Endodermal cell (in vitro differentiated cells): Measurements from ENCODE around the gene CLDN9. TPM values are rescaled to one million over a fixed set of nuclear protein-coding genes. Genes with fewer than 3 reads are reported as not detected.

Experiments
- DNase-seq: peaks from one replicate; pipeline ENCODE4 v3.0.0-alpha.2; 2017
- H3K27ac ChIP-seq: 2 replicates; pipeline ENCODE4 v1.5.1; 2013; ENCODE audit warnings: mild to moderate bottlenecking, low read depth, low read length, moderate library complexity
- H3K27me3 ChIP-seq: 2 replicates; pipeline ENCODE4 v1.6.1; 2013; ENCODE audit warnings: mild to moderate bottlenecking, low read length, moderate library complexity; ENCODE audit not compliant: insufficient read depth, control insufficient read depth, poor library complexity, severe bottlenecking
- H3K36me3 ChIP-seq: 2 replicates; pipeline ENCODE4 v1.7.0; 2013; ENCODE audit warnings: mild to moderate bottlenecking, low read length, moderate library complexity; ENCODE audit not compliant: control insufficient read depth, insufficient read depth
- H3K4me1 ChIP-seq: one replicate; pipeline ENCODE4 v1.7.0; 2013; ENCODE audit warnings: low read length; ENCODE audit not compliant: control insufficient read depth, insufficient read depth
- H3K4me3 ChIP-seq: 2 replicates; pipeline ENCODE4 v1.5.1; 2013; ENCODE audit warnings: mild to moderate bottlenecking, low read length, moderate library complexity
- H3K9ac ChIP-seq: 2 replicates; pipeline ENCODE4 v1.6.1; 2013; ENCODE audit warnings: mild to moderate bottlenecking, low read length, moderate library complexity; ENCODE audit not compliant: poor library complexity, severe bottlenecking; ENCODE audit errors: extremely low read depth
- H3K9me3 ChIP-seq: 2 replicates; pipeline ENCODE4 v1.6.1; 2013; ENCODE audit warnings: mild to moderate bottlenecking, low read length, moderate library complexity; ENCODE audit not compliant: control insufficient read depth
- H3K27ac Mint-ChIP-seq: 2 replicates; pipeline ENCODE4 v1.8.0; 2020; ENCODE audit warnings: mixed read lengths
- H3K27me3 Mint-ChIP-seq: 2 replicates; pipeline ENCODE4 v1.8.0; 2021; ENCODE audit warnings: mild to moderate bottlenecking, mixed read lengths; ENCODE audit not compliant: insufficient read depth
- H3K36me3 Mint-ChIP-seq: 2 replicates; pipeline ENCODE4 v1.8.0; 2020; ENCODE audit warnings: low read depth, mixed read lengths
- H3K4me1 Mint-ChIP-seq: 2 replicates; pipeline ENCODE4 v1.8.0; 2020; ENCODE audit warnings: mixed read lengths
- H3K4me3 Mint-ChIP-seq: 2 replicates; pipeline ENCODE4 v1.8.0; 2020; ENCODE audit warnings: mild to moderate bottlenecking, moderate library complexity, mixed read lengths
- H3K9me3 Mint-ChIP-seq: 2 replicates; pipeline ENCODE4 v1.8.0; 2020; ENCODE audit warnings: mild to moderate bottlenecking, mixed read lengths
- CTCF ChIP-seq: fragments of 200-600 bp; sonication (generic); conservative IDR thresholded peaks from 2 replicates; pipeline ENCODE4 v1.5.0; 2021; ENCODE audit warnings: antibody characterized with exemption, mild to moderate bottlenecking
- WGBS, 2 experiments: methylation state at CpG; one replicate each; pipeline versions ENCODE4 v1.1.5 to v1.1.7; 2013; ENCODE audit warnings: missing lambda C conversion rate in 2 of 2, mixed read lengths in 1 of 2; ENCODE audit not compliant: insufficient coverage in 1 of 2, insufficient read length in 1 of 2; 5-methylcytosine and 5-hydroxymethylcytosine counted together
- total RNA-seq, 2 donors: library from RNA; stranded (reverse); fragmentation: NEBNext Ultra II Directional in 1 of 2; extraction: Animal tissue kit (Norgen Biotek cat#: 25700) in 1 of 2; gene quantifications; 2 replicates in 1 of 2; 3 replicates in 1 of 2; pipeline ENCODE4 v1.2.1, GENCODE V29; 2021

Gene CLDN9
- total RNA-seq, 2 donors from 2014 or later, result 0.18 TPM; not detected in 1

DNA sequence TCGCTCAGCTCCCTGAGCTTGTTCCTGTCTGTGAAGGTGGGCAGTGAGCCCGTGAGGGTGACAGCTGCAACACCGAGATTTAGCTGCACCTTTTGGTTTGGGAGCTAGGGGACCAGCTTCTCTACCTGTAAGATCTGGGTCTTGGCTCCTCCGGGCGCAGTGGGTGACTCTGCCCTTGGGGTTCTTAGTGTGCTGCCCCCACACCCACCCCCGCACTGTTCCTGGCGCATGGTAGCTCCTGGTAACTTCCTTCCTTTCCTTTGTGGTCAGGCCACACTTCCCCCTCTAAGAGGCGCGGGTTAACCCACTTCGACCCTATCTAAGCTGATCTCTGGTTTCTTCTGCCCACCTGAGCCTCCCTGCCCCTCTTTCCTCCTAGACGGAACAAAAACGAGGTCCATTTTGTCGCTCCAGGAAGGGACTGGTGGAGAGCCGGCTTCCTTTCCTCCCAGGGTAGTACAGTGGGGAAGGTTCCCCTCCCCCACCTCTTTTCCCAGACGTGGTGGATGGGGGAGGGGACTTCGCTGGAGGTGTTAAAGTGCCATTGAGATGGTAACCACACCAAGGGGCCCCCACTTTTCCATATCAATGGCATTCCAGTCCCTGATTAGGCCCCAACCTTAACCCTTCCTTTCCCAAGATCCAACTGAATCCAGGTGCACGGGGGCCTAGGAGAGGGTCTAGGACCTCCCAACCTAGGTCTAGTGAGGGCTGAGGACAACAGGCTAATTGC, 4.6 kb upstream of the CLDN9 start:
- no peaks in the 10 kb centered on the region for H3K9me3 Mint-ChIP-seq
- WGBS, 2 experiments, result 17 to 19% methylated on average over 6 to 16 of the region's 17 CpGs
- no peaks in the 10 kb centered on the region for H3K27me3 ChIP-seq
- peak overlapping the region; percentile 51 for H3K4me3 Mint-ChIP-seq
- H3K27ac ChIP-seq, result no peak overlapping the region
- peak; percentile 18 for TF ChIP-seq CTCF
- H3K4me3 ChIP-seq, result peak overlapping the region; percentile 53
- no peaks in the 10 kb centered on the region for H3K9me3 ChIP-seq
- peak; percentile 96 for DNase-seq
- H3K36me3 Mint-ChIP-seq, result no peaks in the 10 kb centered on the region
- H3K9ac ChIP-seq, result no peak overlapping the region
- H3K36me3 ChIP-seq, result no peaks in the 10 kb centered on the region
- H3K4me1 Mint-ChIP-seq, result peaks cover 44% of the 10 kb centered on the region
- H3K27me3 Mint-ChIP-seq, result peaks cover 14% of the 10 kb centered on the region
- H3K27ac Mint-ChIP-seq, result peak overlapping the region; percentile 98
- peaks cover 33% of the 10 kb centered on the region for H3K4me1 ChIP-seq

GRCh38 chr16:3008690-3009037, 4.1 kb upstream of the CLDN9 start:
- Mint-ChIP-seq H3K4me3 (peak overlapping the region; percentile 51), H3K36me3 (no peaks in the 10 kb centered on the region), H3K9me3 (no peaks in the 10 kb centered on the region), H3K4me1 (peaks cover 49% of the 10 kb centered on the region), H3K27me3 (peaks cover 16% of the 10 kb centered on the region), H3K27ac (peak overlapping the region; percentile 98)
- 65 to 100% methylated on average over 1 to 4 of the region's 4 CpGs for WGBS, 2 experiments
- Histone ChIP-seq H3K27me3 (no peaks in the 10 kb centered on the region), H3K4me1 (peaks cover 33% of the 10 kb centered on the region), H3K9me3 (no peaks in the 10 kb centered on the region), H3K9ac (no peak overlapping the region), H3K36me3 (no peaks in the 10 kb centered on the region), H3K27ac (no peak overlapping the region), H3K4me3 (no peak overlapping the region)
- no peak for TF ChIP-seq CTCF
- DNase-seq, result no peak

DNA sequence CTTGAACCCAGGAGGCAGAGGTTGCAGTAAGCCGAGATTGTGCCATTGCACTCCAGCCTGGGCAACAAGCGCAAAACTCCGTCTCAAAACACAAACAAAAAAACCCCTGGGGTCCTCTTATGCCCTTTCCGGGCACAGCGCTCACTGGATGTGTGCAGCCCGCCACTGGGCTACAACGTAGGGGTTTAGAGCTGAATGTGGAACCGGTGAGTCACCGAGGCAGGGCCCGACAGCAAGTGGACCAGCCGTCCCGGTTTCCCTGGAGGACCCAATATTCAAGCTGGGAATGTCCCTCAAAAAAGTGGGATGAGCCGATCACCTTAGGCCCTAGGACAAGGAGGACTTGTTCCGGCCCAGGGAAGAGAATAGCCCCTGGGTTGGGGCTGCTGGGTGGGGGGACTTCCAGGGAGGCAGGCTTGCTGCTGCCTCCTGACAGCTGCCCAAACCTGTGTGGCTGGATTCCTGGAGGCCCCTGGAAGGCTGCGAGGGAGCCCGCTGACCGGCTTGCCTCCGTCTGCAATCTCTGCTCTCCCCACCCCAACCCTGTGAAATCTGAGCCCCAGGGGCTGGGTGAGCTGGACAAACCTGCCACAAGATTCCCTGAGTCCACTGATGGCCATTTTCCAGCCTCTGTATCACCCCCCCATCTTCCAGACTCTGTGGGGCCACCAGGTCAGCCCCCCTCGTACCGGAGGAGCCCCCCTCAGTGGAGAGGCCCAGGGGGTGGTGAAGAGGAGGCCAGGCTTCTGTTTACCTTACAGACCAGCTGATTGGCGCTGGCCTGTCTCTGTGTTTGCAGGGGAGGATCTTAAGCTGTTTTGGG, 2.9 kb upstream of the CLDN9 start:
- peaks cover 21% of the 10 kb centered on the region for H3K27me3 Mint-ChIP-seq
- peak overlapping the region; percentile 51 for H3K4me3 Mint-ChIP-seq
- WGBS, 2 experiments, result 54% methylated on average over 7 to 21 of the region's 21 CpGs
- peaks cover 33% of the 10 kb centered on the region for H3K4me1 ChIP-seq
- H3K9ac ChIP-seq, result no peak overlapping the region
- no peaks in the 10 kb centered on the region for H3K27me3 ChIP-seq
- DNase-seq, result peak; percentile 95
- peaks cover 4% of the 10 kb centered on the region for H3K36me3 Mint-ChIP-seq
- no peaks in the 10 kb centered on the region for H3K9me3 Mint-ChIP-seq
- peak overlapping the region; percentile 98 for H3K27ac Mint-ChIP-seq
- peaks cover 58% of the 10 kb centered on the region for H3K4me1 Mint-ChIP-seq
- no peaks in the 10 kb centered on the region for H3K9me3 ChIP-seq
- TF ChIP-seq CTCF, result no peak
- H3K4me3 ChIP-seq, result no peak overlapping the region
- no peak overlapping the region for H3K27ac ChIP-seq
- peaks cover 2% of the 10 kb centered on the region for H3K36me3 ChIP-seq
